Measurements from ENCODE around the gene PRAF2.

Gene PRAF2

GRCh38 chrX:49066278-49066677 lies 7.5 kb downstream of the PRAF2 start:
- no peaks in the 10 kb centered on the region for H3K79me2 ChIP-seq (ENCODE audit: insufficient read depth, low read length)

DNA sequence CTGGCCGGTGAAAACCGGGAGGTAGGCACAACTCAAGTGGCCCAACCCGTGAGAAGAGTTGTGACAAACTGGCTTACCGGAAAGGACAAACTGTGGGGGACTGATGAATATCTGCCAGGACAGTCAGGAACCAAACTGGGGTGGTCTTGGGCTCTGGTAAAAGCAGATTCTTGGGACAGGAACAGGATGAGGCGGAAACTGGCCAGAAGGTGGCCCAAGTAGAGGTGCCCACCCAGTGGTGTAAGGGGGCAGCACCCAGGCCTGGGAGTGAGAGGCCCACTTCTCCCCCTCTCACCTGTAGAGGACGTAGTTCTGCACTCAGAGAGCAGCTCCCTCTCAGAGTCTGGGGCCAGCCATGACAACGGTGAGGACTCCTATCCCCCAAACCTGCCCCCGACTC lies 9.1 kb downstream of the PRAF2 start:
- Histone ChIP-seq H3K9ac (ENCODE audit: low read length) (no peak overlapping the region), H3K36me3 (ENCODE audit: low read length) (no peaks in the 10 kb centered on the region), H4K20me1 (ENCODE audit: low read depth, low read length) (no peaks in the 10 kb centered on the region), H3K4me3 (ENCODE audit: insufficient read depth, low read length, poor library complexity, severe bottlenecking) (no peak overlapping the region), H3K79me2 (ENCODE audit: insufficient read depth, low read length) (no peaks in the 10 kb centered on the region), H3K27ac (ENCODE audit: low read depth, low read length) (no peak overlapping the region), H3F3A (ENCODE audit: insufficient read depth) (no peaks in the 10 kb centered on the region; the same call in 1 of the 2 replicates), H3K4me2 (ENCODE audit: low read depth, low read length, poor library complexity, severe bottlenecking) (no peak overlapping the region), H3K27me3 (ENCODE audit: low read length) (no peaks in the 10 kb centered on the region), H2AFZ (ENCODE audit: low read depth, low read length, severe bottlenecking) (no peak overlapping the region), H3K9me2 (replicated peaks; ENCODE audit: insufficient read depth, low read length) (no peaks in the 10 kb centered on the region), H3K9me3 (ENCODE audit: insufficient read depth, low read length) (no peaks in the 10 kb centered on the region)
- TF ChIP-seq CTCF (IDR thresholded peaks at IDR 0.05; ENCODE audit: insufficient read depth, low read length, poor library complexity, severe bottlenecking) = no peak

More at GRCh38 chrX:49066278-49066677, 7.5 kb downstream of the PRAF2 start:
- Histone ChIP-seq H3K9me3 (ENCODE audit: insufficient read depth, low read length) (no peaks in the 10 kb centered on the region), H3K9ac (ENCODE audit: low read length) (no peak overlapping the region), H2AFZ (ENCODE audit: low read depth, low read length, severe bottlenecking) (no peak overlapping the region), H3F3A (ENCODE audit: insufficient read depth) (no peaks in the 10 kb centered on the region; the same call in 1 of the 2 replicates), H3K4me3 (ENCODE audit: insufficient read depth, low read length, poor library complexity, severe bottlenecking) (no peak overlapping the region), H3K9me2 (replicated peaks; ENCODE audit: insufficient read depth, low read length) (no peaks in the 10 kb centered on the region), H3K27me3 (ENCODE audit: low read length) (no peaks in the 10 kb centered on the region), H3K36me3 (ENCODE audit: low read length) (no peaks in the 10 kb centered on the region), H3K27ac (ENCODE audit: low read depth, low read length) (no peak overlapping the region), H4K20me1 (ENCODE audit: low read depth, low read length) (no peaks in the 10 kb centered on the region), H3K4me2 (ENCODE audit: low read depth, low read length, poor library complexity, severe bottlenecking) (no peak overlapping the region)
- no peak for TF ChIP-seq EZH2phosphoT487 (conservative IDR thresholded peaks at IDR 0.05; ENCODE audit: low read length)
- TF ChIP-seq CTCF (IDR thresholded peaks at IDR 0.05; ENCODE audit: insufficient read depth, low read length, poor library complexity, severe bottlenecking) = no peak

GRCh38 chrX:49064303-49064702 lies 9.5 kb downstream of the PRAF2 start:
- Histone ChIP-seq H3K9me3 (ENCODE audit: insufficient read depth, low read length) (no peaks in the 10 kb centered on the region), H3K27me3 (ENCODE audit: low read length) (no peaks in the 10 kb centered on the region), H3K36me3 (ENCODE audit: low read length) (no peaks in the 10 kb centered on the region), H3K27ac (ENCODE audit: low read depth, low read length) (no peak overlapping the region), H3K79me2 (ENCODE audit: insufficient read depth, low read length) (no peaks in the 10 kb centered on the region), H2AFZ (ENCODE audit: low read depth, low read length, severe bottlenecking) (no peak overlapping the region), H3F3A (ENCODE audit: insufficient read depth) (no peaks in the 10 kb centered on the region; the same call in 1 of the 2 replicates), H3K9me2 (replicated peaks; ENCODE audit: insufficient read depth, low read length) (no peaks in the 10 kb centered on the region), H4K20me1 (ENCODE audit: low read depth, low read length) (no peaks in the 10 kb centered on the region), H3K4me2 (ENCODE audit: low read depth, low read length, poor library complexity, severe bottlenecking) (no peak overlapping the region), H3K4me3 (ENCODE audit: insufficient read depth, low read length, poor library complexity, severe bottlenecking) (no peak overlapping the region), H3K9ac (ENCODE audit: low read length) (no peak overlapping the region)
- TF ChIP-seq EZH2phosphoT487 (conservative IDR thresholded peaks at IDR 0.05; ENCODE audit: low read length) (no peak), CTCF (IDR thresholded peaks at IDR 0.05; ENCODE audit: insufficient read depth, low read length, poor library complexity, severe bottlenecking) (no peak)
